Measurements from ENCODE around the gene NTM.

NTM gene

DNA sequence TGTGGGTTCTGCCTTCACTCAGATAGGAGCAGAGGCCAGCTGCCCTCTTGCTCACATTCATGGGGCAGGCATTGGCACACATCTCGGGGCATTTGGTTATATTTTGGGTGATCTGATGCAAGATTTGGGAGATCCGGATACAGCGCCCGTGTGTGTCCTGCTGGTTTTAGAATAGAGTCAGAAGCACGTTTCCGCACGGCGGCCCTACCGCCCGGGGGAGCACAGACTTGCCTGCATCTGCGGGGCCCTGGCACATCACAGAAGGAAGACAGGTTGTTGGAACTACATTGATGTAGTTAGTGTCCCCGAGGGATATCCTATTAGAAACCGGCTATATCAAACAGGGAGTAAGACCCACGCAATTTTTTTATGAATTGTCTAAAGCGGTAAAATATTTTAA lies 982.8 kb downstream of the NTM start:
- DNase-seq (ENCODE audit: low spot score) = no peak
- peaks cover 40% of the 10 kb centered on the region for H3K27me3 ChIP-seq (ENCODE audit: insufficient read depth, poor library complexity, severe bottlenecking)
- no peak overlapping the region for H3K4me3 ChIP-seq (ENCODE audit: severe bottlenecking)
- ATAC-seq (ENCODE audit: low read depth) = no peak
- TF ChIP-seq, protein P1, sequence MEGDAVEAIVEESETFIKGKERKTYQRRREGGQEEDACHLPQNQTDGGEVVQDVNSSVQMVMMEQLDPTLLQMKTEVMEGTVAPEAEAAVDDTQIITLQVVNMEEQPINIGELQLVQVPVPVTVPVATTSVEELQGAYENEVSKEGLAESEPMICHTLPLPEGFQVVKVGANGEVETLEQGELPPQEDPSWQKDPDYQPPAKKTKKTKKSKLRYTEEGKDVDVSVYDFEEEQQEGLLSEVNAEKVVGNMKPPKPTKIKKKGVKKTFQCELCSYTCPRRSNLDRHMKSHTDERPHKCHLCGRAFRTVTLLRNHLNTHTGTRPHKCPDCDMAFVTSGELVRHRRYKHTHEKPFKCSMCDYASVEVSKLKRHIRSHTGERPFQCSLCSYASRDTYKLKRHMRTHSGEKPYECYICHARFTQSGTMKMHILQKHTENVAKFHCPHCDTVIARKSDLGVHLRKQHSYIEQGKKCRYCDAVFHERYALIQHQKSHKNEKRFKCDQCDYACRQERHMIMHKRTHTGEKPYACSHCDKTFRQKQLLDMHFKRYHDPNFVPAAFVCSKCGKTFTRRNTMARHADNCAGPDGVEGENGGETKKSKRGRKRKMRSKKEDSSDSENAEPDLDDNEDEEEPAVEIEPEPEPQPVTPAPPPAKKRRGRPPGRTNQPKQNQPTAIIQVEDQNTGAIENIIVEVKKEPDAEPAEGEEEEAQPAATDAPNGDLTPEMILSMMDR (IDR thresholded peaks at IDR 0.05; ENCODE audit: poor library complexity, severe bottlenecking) = no peak
- no peaks in the 10 kb centered on the region for H3K4me1 ChIP-seq (ENCODE audit: insufficient read depth, poor library complexity, severe bottlenecking)
- no peak overlapping the region for H3K27ac ChIP-seq (ENCODE audit: poor library complexity, severe bottlenecking)
- no peaks in the 10 kb centered on the region for H3K36me3 ChIP-seq (ENCODE audit: low read depth)
- H3K9me3 ChIP-seq (ENCODE audit: severe bottlenecking) = no peaks in the 10 kb centered on the region

DNA sequence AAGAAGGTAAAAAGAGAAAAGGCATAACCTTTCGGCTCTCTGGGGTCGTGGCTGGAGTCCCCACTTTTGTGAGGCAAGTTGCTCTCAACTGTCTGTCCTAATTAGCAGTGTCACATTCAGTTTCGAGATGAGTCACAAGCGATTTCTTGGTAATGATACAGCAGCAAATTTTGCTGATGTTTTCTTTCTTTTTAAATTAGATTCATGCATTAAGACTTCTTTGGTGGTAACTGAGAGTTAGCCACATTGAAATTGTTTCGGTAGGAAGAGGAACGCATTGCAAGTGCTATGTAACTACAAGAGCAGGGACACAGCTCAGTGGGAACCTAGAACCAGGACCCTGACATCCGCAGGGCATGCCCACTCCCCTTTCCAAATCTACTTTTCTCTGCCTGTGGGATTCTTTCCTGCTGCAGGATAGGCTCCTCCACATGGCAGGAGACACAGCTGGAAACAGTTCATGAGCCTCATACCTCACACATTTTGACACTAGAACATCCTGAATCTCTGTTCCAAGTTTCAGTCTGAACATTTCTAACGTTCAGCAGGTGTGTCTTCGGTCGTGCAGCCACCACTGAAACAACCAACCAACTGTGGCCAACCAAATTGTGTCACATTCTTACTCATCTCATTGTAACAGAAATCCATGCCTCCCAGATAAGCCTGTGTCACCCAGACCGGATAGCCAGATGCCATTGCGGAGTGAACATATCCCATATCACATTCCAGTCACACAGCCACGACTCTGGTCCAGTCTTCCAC lies 987.6 kb downstream of the NTM start:
- Histone ChIP-seq H3K9me3 (ENCODE audit: severe bottlenecking) (no peaks in the 10 kb centered on the region), H3K36me3 (ENCODE audit: low read depth) (no peaks in the 10 kb centered on the region), H3K27me3 (ENCODE audit: insufficient read depth, poor library complexity, severe bottlenecking) (peaks cover 47% of the 10 kb centered on the region), H3K4me3 (ENCODE audit: severe bottlenecking) (no peak overlapping the region), H3K4me1 (ENCODE audit: insufficient read depth, poor library complexity, severe bottlenecking) (no peaks in the 10 kb centered on the region), H3K27ac (ENCODE audit: poor library complexity, severe bottlenecking) (no peak overlapping the region)
- ATAC-seq (ENCODE audit: low read depth) = no peak
- TF ChIP-seq, protein P1 (IDR thresholded peaks at IDR 0.05; ENCODE audit: poor library complexity, severe bottlenecking) = no peak
- DNase-seq (ENCODE audit: low spot score) = no peak

DNA sequence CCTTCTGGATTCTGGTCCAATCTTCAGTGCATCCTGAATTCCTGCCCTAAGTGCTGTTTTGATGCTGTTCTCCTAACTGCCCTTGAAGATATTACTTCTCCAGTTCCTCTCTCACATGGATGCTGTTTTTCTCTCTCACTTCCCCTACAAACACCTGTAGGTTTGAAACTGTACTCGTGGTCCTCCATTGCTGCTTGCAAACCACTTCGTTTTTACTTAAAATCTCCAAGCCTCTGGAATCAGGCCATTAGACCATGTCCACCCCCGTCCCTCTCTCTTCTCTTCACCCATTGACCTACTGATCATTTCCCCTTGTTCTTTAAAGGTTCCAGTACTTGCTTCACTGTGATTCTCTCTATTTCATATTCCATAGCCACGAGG lies 988.1 kb downstream of the NTM start:
- H3K4me3 ChIP-seq (ENCODE audit: severe bottlenecking) = no peak overlapping the region
- ATAC-seq (ENCODE audit: low read depth) = no peak
- no peaks in the 10 kb centered on the region for H3K9me3 ChIP-seq (ENCODE audit: severe bottlenecking)
- no peak overlapping the region for H3K27ac ChIP-seq (ENCODE audit: poor library complexity, severe bottlenecking)
- no peaks in the 10 kb centered on the region for H3K4me1 ChIP-seq (ENCODE audit: insufficient read depth, poor library complexity, severe bottlenecking)
- H3K27me3 ChIP-seq (ENCODE audit: insufficient read depth, poor library complexity, severe bottlenecking) = peaks cover 43% of the 10 kb centered on the region
- no peaks in the 10 kb centered on the region for H3K36me3 ChIP-seq (ENCODE audit: low read depth)
- TF ChIP-seq, protein P1 (IDR thresholded peaks at IDR 0.05; ENCODE audit: poor library complexity, severe bottlenecking) = no peak
- DNase-seq (ENCODE audit: low spot score) = no peak

DNA sequence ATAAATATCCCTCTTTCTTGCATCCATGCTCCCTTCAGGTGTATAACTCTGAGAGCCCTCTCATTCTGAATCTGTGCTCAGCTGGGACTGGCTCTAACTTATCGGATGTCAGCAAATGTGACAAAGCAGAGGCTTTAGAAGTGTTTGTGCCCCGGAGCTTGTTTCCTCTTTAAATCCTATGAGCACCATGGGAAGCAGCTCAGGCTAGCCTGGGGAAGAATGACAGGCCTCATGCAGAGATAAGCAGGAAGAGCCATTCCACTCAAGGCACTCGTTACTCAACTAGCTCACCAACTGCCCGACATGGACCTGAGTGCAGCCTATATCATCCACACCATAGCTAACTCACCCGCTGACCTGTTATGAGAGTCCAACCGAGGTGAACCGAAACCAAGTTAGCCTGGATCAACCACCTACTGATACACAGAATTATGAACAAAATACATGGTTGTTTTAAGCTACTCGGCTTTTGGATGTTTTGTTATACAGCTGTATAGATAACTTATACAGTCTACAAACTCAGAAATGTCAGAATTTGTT lies 990.7 kb downstream of the NTM start:
- Histone ChIP-seq H3K27me3 (ENCODE audit: insufficient read depth, poor library complexity, severe bottlenecking) (peaks cover 30% of the 10 kb centered on the region), H3K4me1 (ENCODE audit: insufficient read depth, poor library complexity, severe bottlenecking) (no peaks in the 10 kb centered on the region), H3K4me3 (ENCODE audit: severe bottlenecking) (no peak overlapping the region), H3K27ac (ENCODE audit: poor library complexity, severe bottlenecking) (no peak overlapping the region), H3K36me3 (ENCODE audit: low read depth) (no peaks in the 10 kb centered on the region), H3K9me3 (ENCODE audit: severe bottlenecking) (no peaks in the 10 kb centered on the region)
- ATAC-seq (ENCODE audit: low read depth) (no peak), DNase-seq (ENCODE audit: low spot score) (no peak)
- TF ChIP-seq, protein P1 (IDR thresholded peaks at IDR 0.05; ENCODE audit: poor library complexity, severe bottlenecking) = no peak

DNA sequence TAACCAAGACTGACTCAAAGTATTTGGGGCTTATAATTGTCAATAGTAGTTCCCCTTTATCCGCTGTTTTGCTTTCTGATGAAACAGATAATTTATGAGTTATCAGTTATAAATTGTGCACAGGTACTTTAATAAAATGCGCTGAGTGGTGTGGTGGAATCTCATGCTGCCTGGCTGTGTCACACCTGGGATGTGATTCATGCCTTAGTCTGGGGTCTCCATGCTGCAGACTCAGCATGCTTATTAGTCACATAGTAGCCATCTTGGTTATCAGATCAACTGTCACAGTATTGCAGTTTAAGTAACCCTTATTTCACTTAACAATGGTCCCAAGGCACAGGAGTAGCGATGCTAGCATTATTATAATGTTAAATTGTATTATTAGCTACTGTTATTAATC lies 995.2 kb downstream of the NTM start:
- no peaks in the 10 kb centered on the region for H3K9me3 ChIP-seq (ENCODE audit: severe bottlenecking)
- no peaks in the 10 kb centered on the region for H3K4me1 ChIP-seq (ENCODE audit: insufficient read depth, poor library complexity, severe bottlenecking)
- DNase-seq (ENCODE audit: low spot score) (no peak), ATAC-seq (ENCODE audit: low read depth) (0 out of 3 replicates have a peak, but pooled peaks have one; percentile 23)
- H3K4me3 ChIP-seq (ENCODE audit: severe bottlenecking) = no peak overlapping the region
- H3K36me3 ChIP-seq (ENCODE audit: low read depth) = no peaks in the 10 kb centered on the region
- H3K27me3 ChIP-seq (ENCODE audit: insufficient read depth, poor library complexity, severe bottlenecking) = peaks cover 21% of the 10 kb centered on the region
- TF ChIP-seq, protein P1 (IDR thresholded peaks at IDR 0.05; ENCODE audit: poor library complexity, severe bottlenecking) = no peak
- no peak overlapping the region for H3K27ac ChIP-seq (ENCODE audit: poor library complexity, severe bottlenecking)
